PFSK-1 (cell line): ENCODE measurements around the gene GSX1.

Experiments
- POLR2AphosphoS5 ChIP-seq: IDR thresholded peaks from 2 replicates; pipeline ENCODE4 v1.6.1; 2012; ENCODE audit warnings: low read depth, mild to moderate bottlenecking, control low read depth, low read length, moderate library complexity
- SIN3A ChIP-seq: IDR thresholded peaks from 2 replicates; pipeline ENCODE4 v1.6.1; 2012; ENCODE audit warnings: mild to moderate bottlenecking, low read length, moderate library complexity, borderline replicate concordance; ENCODE audit not compliant: insufficient read depth
- TAF1 ChIP-seq: IDR thresholded peaks from 2 replicates; pipeline ENCODE4 v1.6.1; 2012; ENCODE audit warnings: low read length, control low read depth, borderline replicate concordance; ENCODE audit not compliant: insufficient read depth

- no peak for TF ChIP-seq TAF1
- no peak for TF ChIP-seq SIN3A
- TF ChIP-seq POLR2AphosphoS5: no peak
Observed at GRCh38 chr13:27774169-27774568, 18.1 kb upstream of the GSX1 start.
